IPS-NIHi7 (cell line): ENCODE data around the gene PRKCE.
A peak's percentile ranks its signal among the peaks of the same experiment; 100 is the strongest.
"Not testable (repeated sequence)": the region's sequence is repeated elsewhere in the genome, so short reads cannot be mapped to it uniquely, and the experiment has no call there.

Source experiments
- DNase-seq: peaks from one replicate; pipeline ENCODE4 v3.0.0; 2012; ENCODE audit warnings: mixed read lengths; ENCODE audit errors: extremely low spot score

Gene PRKCE

GRCh38 chr2:46184794-46185583 lies 533.5 kb downstream of the PRKCE start:
- DNase-seq = peak; percentile 77

GRCh38 chr2:46187112-46187618 lies 535.7 kb downstream of the PRKCE start:
- DNase-seq = no peak

GRCh38 chr2:46188041-46188716 lies 536.7 kb downstream of the PRKCE start:
- DNase-seq = no peak

- DNase-seq = no peak
Observed at GRCh38 chr2:46193356-46193755, 541.9 kb downstream of the PRKCE start.

- no peak for DNase-seq
Observed at GRCh38 chr2:46193855-46194254, 542.4 kb downstream of the PRKCE start.

- no peak for DNase-seq
Observed at GRCh38 chr2:46194856-46195255, 543.4 kb downstream of the PRKCE start.

- no peak for DNase-seq
Observed at GRCh38 chr2:46195819-46196218, 544.3 kb downstream of the PRKCE start.

- DNase-seq = no peak
Observed at GRCh38 chr2:46196871-46197462, 545.5 kb downstream of the PRKCE start.

- DNase-seq = no peak
Observed at GRCh38 chr2:46197672-46198071, 546.2 kb downstream of the PRKCE start.

- no peak for DNase-seq
Observed at GRCh38 chr2:46198164-46198883, 546.8 kb downstream of the PRKCE start.

GRCh38 chr2:46198966-46199365 lies 547.5 kb downstream of the PRKCE start:
- DNase-seq = no peak

GRCh38 chr2:46200100-46200690 lies 548.7 kb downstream of the PRKCE start:
- no peak for DNase-seq

- no peak for DNase-seq
Observed at GRCh38 chr2:46200861-46201605, 549.6 kb downstream of the PRKCE start.

- no peak for DNase-seq
Observed at GRCh38 chr2:46202453-46202852, 551.0 kb downstream of the PRKCE start.

GRCh38 chr2:46202987-46203386 lies 551.5 kb downstream of the PRKCE start:
- DNase-seq = no peak

GRCh38 chr2:46203636-46204035 lies 552.2 kb downstream of the PRKCE start:
- not testable (repeated sequence) for DNase-seq

GRCh38 chr2:46207591-46207990 lies 556.1 kb downstream of the PRKCE start:
- no peak for DNase-seq

GRCh38 chr2:46208766-46209165 lies 557.3 kb downstream of the PRKCE start:
- no peak for DNase-seq

GRCh38 chr2:46210063-46210462 lies 558.6 kb downstream of the PRKCE start:
- DNase-seq = no peak

- no peak for DNase-seq
Observed at GRCh38 chr2:46211461-46211860, 560.0 kb downstream of the PRKCE start.

- DNase-seq = no peak
Observed at GRCh38 chr2:46213906-46214305, 562.4 kb downstream of the PRKCE start.
